HepG2 (cell line): ENCODE data around the gene GRK4. TPM values are rescaled to one million over a fixed set of nuclear protein-coding genes. Genes with fewer than 3 reads are reported as not detected.

Experiments used
- ATAC-seq: fragments of 200-7000 bp; cut with Tn5 transposase; 3 replicates; pipeline ENCODE4 v1.9.1; 2020; ENCODE audit warnings: mild to moderate bottlenecking, moderate library complexity
- BruUV-seq: library from RNA; stranded (reverse); fragments of 400-500 nt; replicated peaks from 2 replicates; lab custom pipeline; 2021; lab: Mats Ljungman, UMichigan
- CTCF ChIA-PET: fragments of 300-600 bp; formaldehyde crosslinking; extraction: SDS; loops from one replicate; lab custom pipeline; 2021; ENCODE audit warnings: low total read pairs, inconsistent platforms, low intra/inter-chr PET ratio; lab: Yijun Ruan, JAX
- POLR2A ChIA-PET: fragments of 350-600 bp; sonication (Branson Sonifier 250); formaldehyde crosslinking; loops from one replicate; lab custom pipeline; 2020; ENCODE audit warnings: antibody characterized with exemption, inconsistent platforms; lab: Yijun Ruan, JAX
- DNase-seq: peaks from one replicate; pipeline ENCODE4 v3.0.0-alpha.2; 2015; ENCODE audit warnings: low spot score
- FAIRE-seq: peaks from 3 replicates; lab custom pipeline; 2011; peaks lifted over from hg19 to GRCh38; lab: Jason Lieb, UNC
- H2AFZ ChIP-seq: one replicate; pipeline ENCODE4 v1.6.1; 2011; ENCODE audit warnings: low read length, inconsistent platforms
- H3K27ac ChIP-seq: fragments of 300-600 bp; 3 replicates; pipeline ENCODE4 v1.8.0; 2011; ENCODE audit warnings: mixed run types, mild to moderate bottlenecking, mixed read lengths, low read length, inconsistent platforms; ENCODE audit not compliant: insufficient read depth; ENCODE audit errors: extremely low read length
- H3K27me3 ChIP-seq, 2 experiments: fragments of 200-600 bp in 1 of 2; 2 replicates in 1 of 2; 3 replicates in 1 of 2; pipeline versions ENCODE4 v1.6.0 to v1.8.0; 2011; ENCODE audit warnings: low read length in 2 of 2, mild to moderate bottlenecking in 2 of 2, moderate library complexity in 2 of 2, inconsistent platforms in 1 of 2; ENCODE audit not compliant: insufficient read depth in 2 of 2, control insufficient read depth in 1 of 2
- H3K36me3 ChIP-seq, 2 experiments: fragments of 200-600 bp in 1 of 2; replicated peaks in 1 of 2; 2 replicates in 1 of 2; 3 replicates in 1 of 2; pipeline versions ENCODE4 v1.5.1 to v1.8.0; 2011; ENCODE audit warnings: low read length in 2 of 2, inconsistent platforms in 1 of 2; ENCODE audit not compliant: insufficient read depth in 2 of 2, control insufficient read depth in 1 of 2
- H3K4me1 ChIP-seq: 2 replicates; pipeline ENCODE4 v1.5.1; 2012; ENCODE audit warnings: low read length, inconsistent platforms; ENCODE audit not compliant: insufficient read depth
- H3K4me2 ChIP-seq: 2 replicates; pipeline ENCODE4 v1.6.0; 2011; ENCODE audit warnings: low read depth, low read length, inconsistent platforms
- H3K4me3 ChIP-seq, 3 experiments: fragments of 200-600 bp in 1 of 3; sonication (generic), shearing (Covaris generic) in 1 of 3; replicated peaks in 1 of 3; 2 replicates each; pipeline ENCODE4 v1.5.1; 2011 to 2016; ENCODE audit warnings: low read length in 3 of 3, inconsistent platforms in 2 of 3, low read depth in 2 of 3, mild to moderate bottlenecking in 2 of 3, control low read depth in 1 of 3, mixed read lengths in 1 of 3; ENCODE audit not compliant: insufficient read depth in 1 of 3
- H3K79me2 ChIP-seq: one replicate; pipeline ENCODE4 v1.6.1; 2011; ENCODE audit warnings: low read length, inconsistent platforms; ENCODE audit not compliant: insufficient read depth
- H3K9ac ChIP-seq: 2 replicates; pipeline ENCODE4 v1.6.0; 2011; ENCODE audit warnings: mild to moderate bottlenecking, low read depth, low read length, inconsistent platforms; ENCODE audit not compliant: insufficient read depth
- H3K9me3 ChIP-seq: 2 replicates; pipeline ENCODE4 v1.5.1; 2012; ENCODE audit warnings: mild to moderate bottlenecking, low read length
- H4K20me1 ChIP-seq: 2 replicates; pipeline ENCODE4 v1.6.0; 2011; ENCODE audit warnings: inconsistent platforms, mild to moderate bottlenecking, low read length, moderate library complexity; ENCODE audit not compliant: insufficient read depth
- AGO1 ChIP-seq: fragments of 200-400 bp; formaldehyde crosslinking; IDR thresholded peaks from 2 replicates; pipeline ENCODE4 v1.6.1; 2017; ENCODE audit warnings: mild to moderate bottlenecking, low read depth, low read length, moderate library complexity; ENCODE audit not compliant: poor library complexity, severe bottlenecking
- BORCS8-MEF2B ChIP-seq: sonication (generic); formaldehyde crosslinking; IDR thresholded peaks from 2 replicates; pipeline ENCODE4 v1.8.0; 2022; ENCODE audit warnings: mild to moderate bottlenecking, missing genetic modification reagents
- HES4 ChIP-seq: sonication (generic); formaldehyde crosslinking; IDR thresholded peaks from 2 replicates; pipeline ENCODE4 v1.9.0; 2021; ENCODE audit warnings: mild to moderate bottlenecking, missing genetic modification reagents, borderline replicate concordance
- HOXA3 ChIP-seq: sonication (generic); formaldehyde crosslinking; IDR thresholded peaks from 2 replicates; pipeline ENCODE4 v1.5.0; 2020; ENCODE audit warnings: missing genetic modification reagents
- MATR3 ChIP-seq: sonication (generic); formaldehyde crosslinking; IDR thresholded peaks from 2 replicates; pipeline ENCODE4 v1.4.0; 2020; ENCODE audit warnings: missing genetic modification reagents
- MAZ ChIP-seq, 2 experiments: sonication (generic) in 1 of 2; formaldehyde crosslinking in 1 of 2; IDR thresholded peaks; 2 replicates each; pipeline versions ENCODE4 v1.5.0 to v1.6.1; 2012 to 2020; ENCODE audit warnings: low read depth in 2 of 2, mild to moderate bottlenecking in 2 of 2, borderline replicate concordance in 1 of 2, improper control_type of control experiment in 1 of 2, low read length in 1 of 2, missing genetic modification reagents in 1 of 2, moderate library complexity in 1 of 2
- SAP130 ChIP-seq: IDR thresholded peaks from 2 replicates; pipeline ENCODE4 v1.6.1; 2016; ENCODE audit warnings: low read depth
- SIN3A ChIP-seq: IDR thresholded peaks from 2 replicates; pipeline ENCODE4 v1.6.1; 2011; ENCODE audit warnings: low read depth, mild to moderate bottlenecking, control low read depth, low read length, borderline replicate concordance
- ZBTB46 ChIP-seq: sonication (generic); formaldehyde crosslinking; IDR thresholded peaks from 2 replicates; pipeline ENCODE4 v1.4.0; 2020; ENCODE audit warnings: mild to moderate bottlenecking, missing genetic modification reagents, borderline replicate concordance
- ZSCAN31 ChIP-seq: sonication (generic); formaldehyde crosslinking; IDR thresholded peaks from 2 replicates; pipeline ENCODE4 v1.5.0; 2020; ENCODE audit warnings: low read depth, mild to moderate bottlenecking, missing genetic modification reagents
- WGBS: methylation state at CpG from one replicate; pipeline ENCODE4 v1.1.6; 2017; ENCODE audit warnings: low lambda C conversion rate; 5-methylcytosine and 5-hydroxymethylcytosine counted together
- in situ Hi-C: cut with HindIII; loops from 2 replicates; pipeline ENCODE4 v1.10.0; 2017; ENCODE audit warnings: low pct_unique_long_range_greater_than_20kb; ENCODE audit not compliant: extremely low pct_ligation_motif_present
- intact Hi-C: fragments of 100-400 bp; cut with micrococcal nuclease; formaldehyde crosslinking; loops from one replicate; pipeline ENCODE4 v1.10.0; 2022; ENCODE audit not compliant: unreplicated experiment
- polyA plus RNA-seq, 8 experiments: library from polyadenylated mRNA; depleted of rRNA in 3 of 8; stranded (reverse) in 7 of 8; unstranded in 1 of 8; fragments of >200 nt; fragmentation: Illumina TruSeq in 4 of 8; extraction: Trizol in 4 of 8; gene quantifications; 2 replicates each; pipeline versions ENCODE4 v1.2.1 to v1.2.3, GENCODE V29; 2011 to 2016; ENCODE audit warnings: low read depth in 4 of 8, missing spikeins in 1 of 8, mixed read lengths in 1 of 8; ENCODE audit not compliant: insufficient read depth in 1 of 8
- total RNA-seq, 5 experiments: library from RNA; depleted of rRNA; stranded (reverse); fragments of >200 nt; fragmentation: Illumina TruSeq; extraction: Trizol; gene quantifications; 2 replicates each; pipeline ENCODE4 v1.2.3, GENCODE V29; 2016; ENCODE audit warnings: low read depth in 1 of 5
- TF ChIP-seq, protein P1 (sequence below): sonication (generic); formaldehyde crosslinking; IDR thresholded peaks from 2 replicates; pipeline ENCODE4 v1.4.0; 2020; ENCODE audit warnings: missing genetic modification reagents
- TF ChIP-seq, protein P2 (sequence below): sonication (generic); formaldehyde crosslinking; IDR thresholded peaks from 2 replicates; pipeline ENCODE4 v1.4.0; 2020; ENCODE audit warnings: missing genetic modification reagents

Gene GRK4
- total and polyA plus RNA-seq, 2 of the 13 experiments (the other 11 are each of a cell fraction or from before 2014, with no cell fraction given), result 1.8 to 2.0 TPM

GRCh38 chr4:2934077-2934812 lies 29.1 kb upstream of the GRK4 start:
- BruUV-seq, result no TSS peak
- Histone ChIP-seq H3K36me3 (peaks cover 10 to 19% of the 10 kb centered on the region in 2 experiments; a peak in 3 of 5 replicates), H3K4me2 (peak overlapping the region; percentile 66), H3K9me3 (no peaks in the 10 kb centered on the region), H3K4me3 (peak overlapping the region; percentile 97 to 98 (median 98); a peak in 4 of 6 replicates), H4K20me1 (peaks cover 17% of the 10 kb centered on the region; the same call in 1 of the 2 replicates), H3K79me2 (peaks cover 10% of the 10 kb centered on the region), H3K4me1 (peaks cover 49% of the 10 kb centered on the region), H3K9ac (peak overlapping the region; percentile 90), H3K27ac (no peak overlapping the region), H2AFZ (no peak overlapping the region), H3K27me3 (no peaks in the 10 kb centered on the region; a peak in 1 of 5 replicates)
- FAIRE-seq (no peak), ATAC-seq (no peak), DNase-seq (no peak)
- POLR2A ChIA-PET, result no interaction called here
- intact Hi-C loops (loop anchor here (10.0 kb wide), 1 partner anchor 69 kb away; no protein-coding TSS in a partner anchor), in situ Hi-C loops (no loop called here)
- CTCF ChIA-PET, result interaction anchor here (1.6 kb wide), 1 partner anchor 21 kb away, joined by 5 read pairs; no protein-coding TSS in a partner anchor
- whole genome bisulfite sequencing, result 19% methylated on average over 13 of the region's 93 CpGs
- TF ChIP-seq ZBTB46 (CRISPR knock-in tag), result no peak
- TF ChIP-seq SAP130 (CRISPR knock-in tag), result peak; percentile 11; the same call in 1 of the 2 replicates
- TF ChIP-seq AGO1, result peak; percentile 47
- no peak for TF ChIP-seq MATR3 (CRISPR knock-in tag)
- 0 out of 2 replicates have a peak, but pooled peaks have one; percentile 6 for TF ChIP-seq SIN3A
- TF ChIP-seq MAZ (IDR thresholded peaks at IDR 0.05; ENCODE audit: borderline replicate concordance, low read depth, low read length), result no peak
- TF ChIP-seq MAZ (CRISPR knock-in tag; IDR thresholded peaks at IDR 0.05; ENCODE audit: low read depth), result 0 out of 2 replicates have a peak, but pooled peaks have one; percentile 8
- TF ChIP-seq, protein P1, sequence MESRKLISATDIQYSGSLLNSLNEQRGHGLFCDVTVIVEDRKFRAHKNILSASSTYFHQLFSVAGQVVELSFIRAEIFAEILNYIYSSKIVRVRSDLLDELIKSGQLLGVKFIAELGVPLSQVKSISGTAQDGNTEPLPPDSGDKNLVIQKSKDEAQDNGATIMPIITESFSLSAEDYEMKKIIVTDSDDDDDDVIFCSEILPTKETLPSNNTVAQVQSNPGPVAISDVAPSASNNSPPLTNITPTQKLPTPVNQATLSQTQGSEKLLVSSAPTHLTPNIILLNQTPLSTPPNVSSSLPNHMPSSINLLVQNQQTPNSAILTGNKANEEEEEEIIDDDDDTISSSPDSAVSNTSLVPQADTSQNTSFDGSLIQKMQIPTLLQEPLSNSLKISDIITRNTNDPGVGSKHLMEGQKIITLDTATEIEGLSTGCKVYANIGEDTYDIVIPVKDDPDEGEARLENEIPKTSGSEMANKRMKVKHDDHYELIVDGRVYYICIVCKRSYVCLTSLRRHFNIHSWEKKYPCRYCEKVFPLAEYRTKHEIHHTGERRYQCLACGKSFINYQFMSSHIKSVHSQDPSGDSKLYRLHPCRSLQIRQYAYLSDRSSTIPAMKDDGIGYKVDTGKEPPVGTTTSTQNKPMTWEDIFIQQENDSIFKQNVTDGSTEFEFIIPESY (CRISPR knock-in tag), result 0 out of 2 replicates have a peak, but pooled peaks have one; percentile 1
- TF ChIP-seq HES4, result 0 out of 2 replicates have a peak, but pooled peaks have one; percentile 23
- no peak for TF ChIP-seq BORCS8-MEF2B (CRISPR knock-in tag)
- TF ChIP-seq, protein P2, sequence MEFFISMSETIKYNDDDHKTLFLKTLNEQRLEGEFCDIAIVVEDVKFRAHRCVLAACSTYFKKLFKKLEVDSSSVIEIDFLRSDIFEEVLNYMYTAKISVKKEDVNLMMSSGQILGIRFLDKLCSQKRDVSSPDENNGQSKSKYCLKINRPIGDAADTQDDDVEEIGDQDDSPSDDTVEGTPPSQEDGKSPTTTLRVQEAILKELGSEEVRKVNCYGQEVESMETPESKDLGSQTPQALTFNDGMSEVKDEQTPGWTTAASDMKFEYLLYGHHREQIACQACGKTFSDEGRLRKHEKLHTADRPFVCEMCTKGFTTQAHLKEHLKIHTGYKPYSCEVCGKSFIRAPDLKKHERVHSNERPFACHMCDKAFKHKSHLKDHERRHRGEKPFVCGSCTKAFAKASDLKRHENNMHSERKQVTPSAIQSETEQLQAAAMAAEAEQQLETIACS (CRISPR knock-in tag), result 0 out of 2 replicates have a peak, but pooled peaks have one; percentile 22
- no peak for TF ChIP-seq ZSCAN31
- peak; percentile 41; the same call in 1 of the 2 replicates for TF ChIP-seq HOXA3 (CRISPR knock-in tag)
